RWPE1 (cell line): Measurements from ENCODE around the gene AP3B1.

Source experiments
- CTCF ChIA-PET: fragments of 350-600 bp; sonication (Branson Sonifier 250); formaldehyde crosslinking; extraction: SDS; loops from one replicate; lab custom pipeline; 2021; lab: Yijun Ruan, JAX
- POLR2A ChIA-PET: fragments of 400-600 bp; formaldehyde crosslinking; extraction: SDS; loops from one replicate; lab custom pipeline; 2020; ENCODE audit warnings: antibody characterized with exemption; ENCODE audit not compliant: low non-redundant PET; lab: Yijun Ruan, JAX
- DNase-seq: peaks from one replicate; pipeline ENCODE4 v3.0.0; 2012; ENCODE audit warnings: low spot score
- H3K27ac ChIP-seq: fragments of 450-650 bp; 2 replicates; pipeline ENCODE4 v1.5.1; 2017
- CTCF ChIP-seq: fragments of 450-650 bp; conservative IDR thresholded peaks from 2 replicates; pipeline ENCODE4 v1.5.1; 2017; ENCODE audit warnings: low read depth, mild to moderate bottlenecking

The AP3B1 gene

GRCh38 chr5:78137290-78137689 lies 157.2 kb downstream of the AP3B1 start:
- no peak for TF ChIP-seq CTCF
- CTCF ChIA-PET: interaction anchor here (1.4 kb wide), 1 partner anchor 9 kb away, joined by 4 read pairs; no protein-coding TSS in a partner anchor
- POLR2A ChIA-PET: no interaction called here
- no peak overlapping the region for H3K27ac ChIP-seq
- DNase-seq: no peak

GRCh38 chr5:78133423-78133822 lies 161.1 kb downstream of the AP3B1 start:
- no peak for DNase-seq
- ChIA-PET CTCF (no interaction called here), POLR2A (no interaction called here)
- no peak overlapping the region for H3K27ac ChIP-seq
- no peak for TF ChIP-seq CTCF

DNA sequence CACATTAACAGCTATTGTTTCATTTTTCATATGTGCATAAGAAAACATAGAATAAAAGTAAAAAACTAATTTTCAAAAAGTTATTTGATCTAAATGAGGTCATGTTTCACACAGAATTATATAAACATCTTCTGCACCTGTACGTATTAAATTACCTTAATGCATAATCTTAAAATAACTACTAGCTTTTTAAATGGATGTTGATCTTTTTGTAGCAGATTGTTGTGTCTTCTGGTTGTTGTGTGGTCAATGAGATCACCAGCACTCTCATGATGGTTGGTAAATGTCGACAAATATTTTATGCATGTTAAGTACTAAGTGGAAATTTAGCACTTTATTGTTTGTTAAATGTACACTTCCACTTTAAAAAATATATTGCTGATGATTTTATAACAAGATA lies 162.0 kb downstream of the AP3B1 start:
- POLR2A ChIA-PET: no interaction called here
- TF ChIP-seq CTCF: no peak
- CTCF ChIA-PET: interaction anchor here (0.6 kb wide), 2 partner anchors 11 to 15 kb away, joined by 3 to 4 read pairs; no protein-coding TSS in a partner anchor
- H3K27ac ChIP-seq: no peak overlapping the region
- DNase-seq: no peak

DNA sequence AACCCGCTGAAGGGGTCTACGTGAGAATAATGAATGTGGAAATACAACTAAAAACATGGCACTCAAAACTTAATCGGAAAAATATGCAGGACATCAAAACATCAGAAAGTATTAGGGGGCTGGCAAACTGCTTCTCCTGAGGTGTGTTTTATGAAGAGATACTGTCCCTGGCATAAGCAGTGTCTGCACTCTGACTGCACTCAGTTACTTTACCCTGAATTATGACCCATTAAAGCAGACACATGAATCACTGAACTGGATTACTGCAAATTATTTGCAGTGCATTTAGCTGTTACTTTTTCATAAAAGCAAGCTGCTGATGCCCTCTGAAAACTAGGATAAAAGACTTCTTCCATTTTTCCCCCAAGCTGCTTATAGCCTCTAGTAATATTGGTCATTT lies 164.9 kb downstream of the AP3B1 start:
- TF ChIP-seq CTCF: no peak
- ChIA-PET POLR2A (no interaction called here), CTCF (no interaction called here)
- H3K27ac ChIP-seq: no peak overlapping the region
- DNase-seq: no peak

- no peak for TF ChIP-seq CTCF
- ChIA-PET POLR2A (no interaction called here), CTCF (interaction anchor here (0.6 to 1.0 kb wide), 4 partner anchors 9 to 644 kb away, joined by 3 to 5 read pairs (median 4); no protein-coding TSS in a partner anchor)
- H3K27ac ChIP-seq: no peak overlapping the region
- DNase-seq: peak; percentile 3
These were observed 166.6 kb downstream of the AP3B1 start for GRCh38 chr5:78127875-78128274.

DNA sequence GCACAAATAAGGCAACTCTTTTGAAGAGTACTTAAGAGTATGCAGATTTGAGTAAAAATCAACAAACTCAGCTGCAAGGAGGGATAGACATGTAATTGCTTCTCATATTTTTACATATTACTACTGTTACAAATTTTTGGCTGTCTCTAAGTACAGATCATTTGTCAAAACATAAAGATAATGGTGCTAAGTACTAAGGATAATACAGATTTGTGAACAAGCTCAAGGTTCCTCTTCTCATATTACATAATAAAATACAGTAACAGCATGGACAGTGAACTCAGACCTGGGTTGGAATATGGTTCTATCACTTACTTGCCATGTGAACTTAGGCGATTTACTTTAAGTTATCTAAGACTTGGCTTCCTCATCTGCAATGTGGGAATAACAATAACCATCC lies 168.0 kb downstream of the AP3B1 start:
- H3K27ac ChIP-seq: no peak overlapping the region
- TF ChIP-seq CTCF: no peak
- CTCF ChIA-PET: no interaction called here
- POLR2A ChIA-PET: no interaction called here
- DNase-seq: no peak
